Neural progenitor cell (in vitro differentiated cells): ENCODE data around the gene MRPS34.

Source experiments
- CTCF ChIP-seq: fragments of 200-600 bp; sonication (generic); IDR thresholded peaks from 2 replicates; pipeline ENCODE4 v1.5.1; 2017; ENCODE audit warnings: antibody characterized with exemption, mild to moderate bottlenecking
- EZH2phosphoT487 ChIP-seq: fragments of 200-600 bp; sonication (generic); IDR thresholded peaks from 2 replicates; pipeline ENCODE4 v1.6.1; 2017; ENCODE audit warnings: antibody characterized with exemption

DNA sequence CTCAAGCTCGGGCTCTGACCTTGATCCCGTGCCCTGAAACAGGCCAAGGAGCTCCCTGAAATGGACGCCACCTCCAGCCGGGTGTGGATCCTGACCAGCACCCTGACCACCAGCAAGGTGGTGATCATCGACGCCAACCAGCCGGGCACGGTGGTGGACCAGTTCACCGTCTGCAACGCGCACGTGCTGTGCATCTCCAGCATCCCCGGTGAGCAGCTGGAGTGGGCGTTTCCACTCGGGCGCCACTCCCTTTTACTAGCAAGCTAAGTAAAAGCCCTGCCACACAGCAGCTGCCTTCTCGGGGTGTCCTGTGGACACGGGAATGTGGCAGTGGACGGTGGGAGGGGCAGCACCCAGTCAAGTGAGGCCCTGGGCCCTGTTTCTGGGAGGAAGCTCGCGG is 8.0 kb downstream of the MRPS34 start:
- TF ChIP-seq EZH2phosphoT487 (no peak), CTCF (no peak)
